GM23248 (cell line): ENCODE data around the gene TYW5. TPM values are rescaled to one million over a fixed set of nuclear protein-coding genes. Genes with fewer than 3 reads are reported as not detected.

Source experiments
- DNase-seq: peaks from one replicate; pipeline ENCODE4 v3.0.0-alpha.2; 2015
- H2AFZ ChIP-seq: fragments of 200-600 bp; sonication (generic); 2 replicates; pipeline ENCODE4 v1.6.1; 2016; ENCODE audit warnings: antibody characterized with exemption
- H3F3A ChIP-seq: fragments of 200-600 bp; sonication (generic); 2 replicates; pipeline ENCODE4 v1.6.1; 2016; ENCODE audit warnings: mild to moderate bottlenecking, antibody characterized with exemption, mixed run types; ENCODE audit not compliant: insufficient read depth
- H3K27ac ChIP-seq: fragments of 200-600 bp; sonication (generic); 2 replicates; pipeline ENCODE4 v1.5.1; 2016; ENCODE audit warnings: mild to moderate bottlenecking
- H3K27me3 ChIP-seq: fragments of 200-600 bp; sonication (generic); replicated peaks from 2 replicates; pipeline ENCODE4 v1.6.1; 2016; ENCODE audit warnings: mild to moderate bottlenecking; ENCODE audit not compliant: insufficient read depth
- H3K36me3 ChIP-seq: fragments of 200-600 bp; sonication (generic); 2 replicates; pipeline ENCODE4 v1.6.1; 2016; ENCODE audit warnings: low read depth, mild to moderate bottlenecking
- H3K4me1 ChIP-seq: fragments of 200-600 bp; sonication (generic); 2 replicates; pipeline ENCODE4 v1.6.1; 2016; ENCODE audit warnings: mild to moderate bottlenecking; ENCODE audit not compliant: insufficient read depth
- H3K4me2 ChIP-seq: fragments of 200-600 bp; sonication (generic); one replicate; pipeline ENCODE4 v1.6.1; 2016; ENCODE audit warnings: mild to moderate bottlenecking; ENCODE audit not compliant: unreplicated experiment
- H3K4me3 ChIP-seq: fragments of 200-600 bp; sonication (generic); 2 replicates; pipeline ENCODE4 v1.5.1; 2016; ENCODE audit warnings: mild to moderate bottlenecking
- H3K79me2 ChIP-seq: fragments of 200-600 bp; sonication (generic); 2 replicates; pipeline ENCODE4 v1.6.1; 2016; ENCODE audit warnings: mild to moderate bottlenecking; ENCODE audit not compliant: insufficient read depth
- H3K9ac ChIP-seq: fragments of 200-600 bp; sonication (generic); 2 replicates; pipeline ENCODE4 v1.6.1; 2016; ENCODE audit warnings: mild to moderate bottlenecking
- H3K9me2 ChIP-seq: fragments of 200-600 bp; sonication (generic); 2 replicates; pipeline ENCODE4 v1.6.1; 2016; ENCODE audit warnings: mixed run types, mild to moderate bottlenecking, moderate library complexity; ENCODE audit not compliant: insufficient read depth
- H3K9me3 ChIP-seq: fragments of 200-600 bp; sonication (generic); one replicate; pipeline ENCODE4 v1.6.1; 2017; ENCODE audit warnings: low read depth
- H4K20me1 ChIP-seq: fragments of 200-600 bp; sonication (generic); 2 replicates; pipeline ENCODE4 v1.6.0; 2016; ENCODE audit not compliant: insufficient read depth
- EZH2 ChIP-seq: fragments of 200-600 bp; sonication (generic); IDR thresholded peaks from 2 replicates; pipeline ENCODE4 v1.6.1; 2018; ENCODE audit warnings: antibody characterized with exemption, mild to moderate bottlenecking; ENCODE audit not compliant: insufficient read depth, poor library complexity, severe bottlenecking
- EZH2phosphoT487 ChIP-seq: fragments of 200-600 bp; sonication (generic); IDR thresholded peaks from 2 replicates; pipeline ENCODE4 v1.6.1; 2018; ENCODE audit warnings: antibody characterized with exemption, moderate library complexity, mild to moderate bottlenecking, low read depth; ENCODE audit not compliant: insufficient read depth
- WGBS, 2 experiments: methylation state at CpG; one replicate each; pipeline ENCODE4 v1.1.6; 2015 to 2017; ENCODE audit warnings: low lambda C conversion rate in 2 of 2, low coverage in 1 of 2; ENCODE audit errors: missing lambda C conversion rate in 2 of 2; 5-methylcytosine and 5-hydroxymethylcytosine counted together
- in situ Hi-C: fragments of 300-500 bp; cut with MboI; formaldehyde crosslinking; loops from 2 replicates; pipeline ENCODE4 v1.15.0; 2020
- polyA plus RNA-seq: library from polyadenylated mRNA; unstranded; fragments of >200 nt; fragmentation: Nextera tagmentation; extraction: Ambion mirVana; gene quantifications from 2 replicates; pipeline ENCODE4 v1.2.1, GENCODE V29; 2016
- total RNA-seq: library from RNA; depleted of rRNA; stranded (reverse); fragments of >200 nt; shearing (Covaris generic); gene quantifications from 2 replicates; pipeline ENCODE4 v1.2.3, GENCODE V29; 2014

The TYW5 gene
- total and polyA plus RNA-seq, 2 experiments from 2014 or later: 6.6 to 7.0 TPM

DNA sequence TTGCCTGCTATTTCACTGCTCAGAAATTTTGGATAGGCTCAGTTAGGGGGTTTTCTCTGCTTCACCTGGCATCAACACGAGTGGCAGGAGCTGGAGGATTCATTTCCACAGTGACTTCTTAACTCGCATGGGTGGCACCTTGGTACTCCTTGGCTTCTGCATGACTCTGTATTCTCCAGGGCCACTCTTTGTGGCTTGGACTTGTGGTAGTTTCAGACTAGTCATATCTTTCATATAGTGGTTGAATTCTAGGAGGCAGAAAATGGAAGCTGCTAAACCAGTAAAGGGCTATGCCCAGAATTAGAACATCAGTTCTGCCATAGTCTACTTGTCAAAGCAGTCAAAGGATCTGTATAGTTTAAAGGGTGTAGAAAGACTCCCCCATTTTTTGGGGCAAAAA is 6.9 kb upstream of the TYW5 start:
- Histone ChIP-seq H3K79me2 (peaks cover 26% of the 10 kb centered on the region), H3K4me3 (no peak overlapping the region), H3K4me1 (peaks cover 2% of the 10 kb centered on the region; the same call in 1 of the 2 replicates), H3K9ac (no peak overlapping the region), H3K4me2 (no peak overlapping the region), H3K9me2 (no peaks in the 10 kb centered on the region), H3K27me3 (no peaks in the 10 kb centered on the region), H2AFZ (no peak overlapping the region), H3K27ac (no peak overlapping the region), H3K9me3 (no peaks in the 10 kb centered on the region), H3F3A (no peaks in the 10 kb centered on the region; the same call in 1 of the 2 replicates), H4K20me1 (no peaks in the 10 kb centered on the region), H3K36me3 (peaks cover 58% of the 10 kb centered on the region)
- in situ Hi-C loops: loop anchor here (25.0 kb wide), 1 partner anchor 900 kb away; the partner anchor contains the start of gene CLK1
- DNase-seq: no peak
- 68 to 74% methylated on average over 2 of the region's 2 CpGs for WGBS, 2 experiments
- no peak for TF ChIP-seq EZH2phosphoT487
- no peak for TF ChIP-seq EZH2

DNA sequence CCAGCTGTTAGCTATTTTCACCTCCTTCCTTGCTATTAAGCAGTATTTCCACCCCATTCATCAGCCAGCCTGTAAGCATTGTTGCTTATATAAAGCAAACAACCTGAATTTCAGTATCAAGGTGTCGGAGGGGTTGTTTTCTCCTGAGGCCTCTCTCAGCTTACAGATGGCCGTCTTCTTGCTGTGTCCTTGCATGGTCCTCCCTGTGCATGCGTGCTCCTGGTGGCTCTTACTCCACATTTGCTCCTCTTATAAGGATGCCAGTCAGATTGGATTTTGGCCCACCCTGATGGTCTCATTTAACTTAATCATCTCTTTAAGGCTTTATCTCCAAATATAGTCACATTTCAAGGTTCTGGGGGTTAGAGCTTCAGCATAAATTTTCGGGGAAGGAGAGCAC is 2.7 kb upstream of the TYW5 start:
- Histone ChIP-seq H3F3A (no peaks in the 10 kb centered on the region), H3K27ac (no peak overlapping the region), H3K9me3 (no peaks in the 10 kb centered on the region), H3K4me2 (no peak overlapping the region), H3K27me3 (no peaks in the 10 kb centered on the region), H4K20me1 (no peaks in the 10 kb centered on the region), H3K36me3 (peaks cover 39% of the 10 kb centered on the region), H3K9ac (no peak overlapping the region), H3K79me2 (peaks cover 62% of the 10 kb centered on the region), H2AFZ (no peak overlapping the region), H3K9me2 (no peaks in the 10 kb centered on the region), H3K4me3 (no peak overlapping the region), H3K4me1 (peaks cover 20% of the 10 kb centered on the region)
- WGBS, 2 experiments: 90% methylated on average over 4 of the region's 4 CpGs
- no peak for DNase-seq
- in situ Hi-C loops: loop anchor here (25.0 kb wide), 1 partner anchor 904 kb away; the partner anchor contains the start of gene CLK1
- TF ChIP-seq EZH2phosphoT487: no peak
- no peak for TF ChIP-seq EZH2

DNA sequence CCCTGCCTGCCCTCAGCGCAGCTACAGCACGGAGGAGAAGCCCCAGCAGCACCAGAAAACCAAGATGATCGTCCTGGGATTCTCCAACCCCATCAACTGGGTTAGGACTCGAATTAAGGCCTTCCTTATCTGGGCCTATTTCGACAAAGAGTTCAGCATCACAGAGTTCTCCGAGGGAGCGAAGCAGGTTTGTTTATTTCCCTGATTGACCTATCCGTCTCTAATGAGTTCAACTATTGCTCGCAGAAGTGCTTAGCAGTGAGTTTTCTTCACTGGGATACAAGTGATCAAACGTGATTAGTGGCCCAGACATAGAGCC is 730 bp upstream of the TYW5 start:
- in situ Hi-C loops: loop anchor here (25.0 kb wide), 1 partner anchor 906 kb away; the partner anchor contains the start of gene CLK1
- Histone ChIP-seq H3K79me2 (peaks cover 82% of the 10 kb centered on the region), H3K9me2 (no peaks in the 10 kb centered on the region), H3K27ac (peak overlapping the region; percentile 90), H2AFZ (peak overlapping the region; percentile 95), H4K20me1 (no peaks in the 10 kb centered on the region), H3K4me2 (peak overlapping the region; percentile 92), H3K4me3 (peak overlapping the region; percentile 97), H3F3A (no peaks in the 10 kb centered on the region), H3K9ac (peak overlapping the region; percentile 95), H3K9me3 (no peaks in the 10 kb centered on the region), H3K36me3 (peaks cover 23% of the 10 kb centered on the region), H3K4me1 (peaks cover 20% of the 10 kb centered on the region), H3K27me3 (no peaks in the 10 kb centered on the region)
- 0 to 1% methylated on average over 10 of the region's 10 CpGs for WGBS, 2 experiments
- no peak for DNase-seq
- TF ChIP-seq EZH2 (no peak), EZH2phosphoT487 (no peak)

DNA sequence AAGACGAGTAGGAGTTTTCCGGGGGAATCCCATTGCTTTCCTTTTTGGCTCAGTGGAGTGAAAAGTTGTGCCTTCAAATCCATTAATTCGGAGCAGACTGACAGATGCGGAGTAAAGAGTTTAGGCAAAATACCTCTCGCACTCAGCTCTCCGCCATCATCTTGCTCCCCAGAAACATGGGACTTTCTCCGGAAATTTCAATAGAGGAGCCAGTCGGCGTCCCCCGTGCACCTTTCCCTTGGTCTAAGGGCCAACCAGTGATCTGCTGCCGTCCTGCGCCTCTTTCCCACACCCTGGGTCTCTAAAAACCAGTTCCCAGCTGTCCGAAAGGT is 318 bp downstream of the TYW5 start:
- H4K20me1 ChIP-seq: no peaks in the 10 kb centered on the region
- peak overlapping the region; percentile 95 for H2AFZ ChIP-seq
- H3K4me2 ChIP-seq: peak overlapping the region; percentile 92
- no peaks in the 10 kb centered on the region for H3F3A ChIP-seq
- H3K9ac ChIP-seq: peak overlapping the region; percentile 95
- H3K36me3 ChIP-seq: peaks cover 12% of the 10 kb centered on the region
- H3K27ac ChIP-seq: peak overlapping the region; percentile 90
- no peaks in the 10 kb centered on the region for H3K9me3 ChIP-seq
- H3K79me2 ChIP-seq: peaks cover 92% of the 10 kb centered on the region
- no peaks in the 10 kb centered on the region for H3K9me2 ChIP-seq
- no peaks in the 10 kb centered on the region for H3K27me3 ChIP-seq
- DNase-seq: peak; percentile 67
- peaks cover 20% of the 10 kb centered on the region for H3K4me1 ChIP-seq
- TF ChIP-seq EZH2: no peak
- TF ChIP-seq EZH2phosphoT487: no peak
- in situ Hi-C loops: loop anchor here (25.0 kb wide), 1 partner anchor 907 kb away; the partner anchor contains the start of gene CLK1
- H3K4me3 ChIP-seq: peak overlapping the region; percentile 97
- 0 to 2% methylated on average over 13 of the region's 13 CpGs for WGBS, 2 experiments
